Prostate gland (tissue), 2 donors: ENCODE data around the gene ARHGAP40.

Source experiments
- CTCF ChIP-seq, 4 experiments: fragments of 200-600 bp in 2 of 4; fragments of 450-650 bp in 2 of 4; sonication (generic) in 2 of 4; IDR thresholded peaks; 1 replicate in 3 of 4; 2 replicates in 1 of 4; pipeline ENCODE4 v1.5.1; 2016 to 2019; ENCODE audit warnings: antibody characterized with exemption in 4 of 4, mild to moderate bottlenecking in 2 of 4, moderate library complexity in 2 of 4
- POLR2A ChIP-seq: fragments of 450-650 bp; IDR thresholded peaks from one replicate; pipeline ENCODE4 v1.6.1; 2016; ENCODE audit warnings: antibody characterized with exemption, mild to moderate bottlenecking
- POLR2AphosphoS5 ChIP-seq: sonication (generic); formaldehyde crosslinking; IDR thresholded peaks from one replicate; pipeline ENCODE4 v1.6.1; 2017; ENCODE audit warnings: antibody characterized with exemption

- no peak for TF ChIP-seq POLR2A
- no peak for TF ChIP-seq CTCF (IDR thresholded peaks at IDR 0.05)
- TF ChIP-seq POLR2AphosphoS5: peak; percentile 17
Observed at GRCh38 chr20:38566036-38566598, 35.5 kb upstream of the ARHGAP40 start.
